ENCODE measurements around the gene SUN2. TPM values are rescaled to one million over a fixed set of nuclear protein-coding genes. Genes with fewer than 3 reads are reported as not detected.

SUN2 gene
- total and polyA plus RNA-seq, 10 of the 15 experiments (the other 5 are each of a cell fraction or from before 2014, with no cell fraction given): 0.18 to 107 (median 35.9) TPM

GRCh38 chr22:38727530-38728451, 28.0 kb downstream of the SUN2 start:
- Histone ChIP-seq H2AFZ (ENCODE audit: control insufficient read depth, low read depth, low read length) (no peak overlapping the region), H3K4me1 (ENCODE audit: control insufficient read depth, insufficient read depth, low read length) (no peaks in the 10 kb centered on the region), H3K9me3 (replicated peaks; ENCODE audit: control insufficient read depth, insufficient read depth, low read length) (no peaks in the 10 kb centered on the region), H3K79me2 (ENCODE audit: control insufficient read depth, insufficient read depth, low read length) (no peaks in the 10 kb centered on the region), H3K4me2 (ENCODE audit: control insufficient read depth, insufficient read depth) (no peak overlapping the region), H3K4me3 (no peak overlapping the region), H4K20me1 (ENCODE audit: control insufficient read depth, insufficient read depth) (no peaks in the 10 kb centered on the region), H3K9ac (ENCODE audit: control insufficient read depth, insufficient read depth, low read length) (no peak overlapping the region), H3K27me3 (replicated peaks in 1 of 2; ENCODE audit: control insufficient read depth in 2 of 2, insufficient read depth in 2 of 2, low read length in 1 of 2) (no peaks in the 10 kb centered on the region), H3K36me3 (ENCODE audit: control insufficient read depth in 2 of 2, insufficient read depth in 2 of 2, low read length in 1 of 2) (peaks cover 50 to 74% of the 10 kb centered on the region in 2 experiments), H3K27ac (ENCODE audit: control insufficient read depth, insufficient read depth) (no peak overlapping the region)
- RAD21 ChIA-PET (ENCODE audit: unreplicated experiment): no interaction called here
- CTCF ChIA-PET: no interaction called here
- POLR2A ChIA-PET: no interaction called here
- DNase-seq (ENCODE audit: low read depth, low spot score) (no peak), ATAC-seq (no peak), FAIRE-seq (no peak)
- in situ Hi-C loops (cut with MboI): no loop called here
- no TSS peak for BruUV-seq (replicated peaks)
- WGBS (ENCODE audit: insufficient coverage, insufficient replicate concordance, low lambda C conversion rate, missing lambda C conversion rate): 95% methylated on average over 15 of the region's 15 CpGs
- no peak for TF ChIP-seq ELK1 (IDR thresholded peaks at IDR 0.05; ENCODE audit: low read depth, low read length)
- peak; percentile 2; the same call in 1 of the 2 replicates for TF ChIP-seq POLR2AphosphoS5 (IDR thresholded peaks at IDR 0.05; ENCODE audit: low read length)
- no peak for TF ChIP-seq IRF5 (IDR thresholded peaks at IDR 0.05; ENCODE audit: borderline replicate concordance)
- TF ChIP-seq RFX5 (IDR thresholded peaks at IDR 0.05; ENCODE audit: low read depth, low read length): no peak
- TF ChIP-seq MYC (IDR thresholded peaks at IDR 0.05; ENCODE audit: insufficient read depth, insufficient read length, insufficient replicate concordance, low read length, severe bottlenecking): no peak
- TF ChIP-seq BACH1 (IDR thresholded peaks at IDR 0.05; ENCODE audit: borderline replicate concordance): no peak
- no peak for TF ChIP-seq NR2C2 (IDR thresholded peaks at IDR 0.05; ENCODE audit: borderline replicate concordance, control insufficient read depth, insufficient read length, low read depth)
- TF ChIP-seq SMC3 (IDR thresholded peaks at IDR 0.05; ENCODE audit: borderline replicate concordance, low read length): no peak
- 0 out of 2 replicates have a peak, but pooled peaks have one; percentile 16 for TF ChIP-seq POLR2A (IDR thresholded peaks at IDR 0.05; ENCODE audit: low read depth, low read length)
- TF ChIP-seq SMARCA5 (IDR thresholded peaks at IDR 0.05): no peak
- no peak for TF ChIP-seq PML (IDR thresholded peaks at IDR 0.05; ENCODE audit: low read length)
- no peak for TF ChIP-seq USF2 (IDR thresholded peaks at IDR 0.05; ENCODE audit: borderline replicate concordance, low read depth, low read length)
- SMC1A ChIA-PET (ENCODE audit: uncharacterized antibody, unreplicated experiment): no interaction called here
- intact Hi-C loops (cut with micrococcal nuclease; ENCODE audit: unreplicated experiment): no loop called here

Measured in GM12878 (cell line).